Activated CD4-positive, alpha-beta memory T cell treated with anti-CD3 and anti-CD28 coated beads for 36 hours (primary cell): Measurements from ENCODE around the gene RGL3. TPM values are rescaled to one million over a fixed set of nuclear protein-coding genes. Genes with fewer than 3 reads are reported as not detected.
"Not testable (repeated sequence)": the region's sequence is repeated elsewhere in the genome, so short reads cannot be mapped to it uniquely, and the experiment has no call there.

Source experiments
- CTCF ChIA-PET: fragments of 350-600 bp; sonication (Branson Sonifier 250); formaldehyde crosslinking; loops from one replicate; lab custom pipeline; 2021; ENCODE audit warnings: antibody characterized with exemption, inconsistent platforms; lab: Charles Lee
- POLR2A ChIA-PET: fragments of 350-600 bp; sonication (Branson Sonifier 250); formaldehyde crosslinking; loops from one replicate; lab custom pipeline; 2021; ENCODE audit warnings: antibody characterized with exemption; lab: Charles Lee
- DNase-seq: peaks from one replicate; pipeline ENCODE4 v3.0.0-alpha.2; 2020
- H3K27ac Mint-ChIP-seq: one replicate; pipeline ENCODE4 v1.8.0; 2021; ENCODE audit warnings: mixed read lengths
- H3K27me3 Mint-ChIP-seq: one replicate; pipeline ENCODE4 v1.8.0; 2021; ENCODE audit warnings: mixed read lengths
- H3K36me3 Mint-ChIP-seq: one replicate; pipeline ENCODE4 v1.8.0; 2021; ENCODE audit warnings: mixed read lengths
- H3K4me1 Mint-ChIP-seq: one replicate; pipeline ENCODE4 v1.8.0; 2021; ENCODE audit warnings: low read depth, mixed read lengths
- H3K4me3 Mint-ChIP-seq: one replicate; pipeline ENCODE4 v1.8.0; 2021; ENCODE audit warnings: mild to moderate bottlenecking, mixed read lengths
- H3K9me3 Mint-ChIP-seq: one replicate; pipeline ENCODE4 v1.8.0; 2021; ENCODE audit warnings: mixed read lengths
- intact Hi-C: fragments of 100-400 bp; cut with micrococcal nuclease; formaldehyde crosslinking; loops from one replicate; pipeline ENCODE4 v1.15.1; 2023
- total RNA-seq, 2 experiments: library from RNA; stranded (reverse); gene quantifications; one replicate each; pipeline ENCODE4 v1.2.3, GENCODE V29; 2021

Gene RGL3
- total RNA-seq, 2 experiments from 2014 or later = not detected

DNA sequence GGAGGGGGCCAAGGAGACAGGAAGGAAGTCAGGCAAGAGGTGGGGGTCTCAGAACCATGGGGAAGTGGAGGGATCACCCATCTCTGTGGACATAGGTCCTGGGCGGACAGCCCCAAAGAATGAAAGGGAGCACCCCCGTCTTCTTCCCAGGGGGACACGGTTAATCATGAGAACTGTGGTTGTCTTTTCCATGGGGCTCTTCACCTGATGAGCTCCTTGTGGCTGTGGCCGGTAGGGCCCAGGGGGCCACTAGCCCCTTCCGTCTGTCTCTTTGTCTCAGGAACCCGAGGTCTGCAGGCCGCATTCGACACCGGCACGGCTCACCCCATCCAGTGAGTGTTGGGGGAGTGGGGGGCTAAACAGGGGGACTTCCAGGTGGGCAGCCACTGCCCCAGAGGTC, 55.2 kb downstream of the RGL3 start:
- Mint-ChIP-seq H3K4me1 (no peaks in the 10 kb centered on the region), H3K36me3 (peaks cover 4% of the 10 kb centered on the region), H3K27me3 (no peaks in the 10 kb centered on the region), H3K27ac (no peak overlapping the region), H3K4me3 (no peak overlapping the region), H3K9me3 (no peaks in the 10 kb centered on the region)
- CTCF ChIA-PET = no interaction called here
- intact Hi-C loops = no loop called here
- DNase-seq = no peak
- POLR2A ChIA-PET = interaction anchor here (0.6 kb wide), 1 partner anchor 24 kb away, joined by 3 read pairs; no protein-coding TSS in a partner anchor

DNA sequence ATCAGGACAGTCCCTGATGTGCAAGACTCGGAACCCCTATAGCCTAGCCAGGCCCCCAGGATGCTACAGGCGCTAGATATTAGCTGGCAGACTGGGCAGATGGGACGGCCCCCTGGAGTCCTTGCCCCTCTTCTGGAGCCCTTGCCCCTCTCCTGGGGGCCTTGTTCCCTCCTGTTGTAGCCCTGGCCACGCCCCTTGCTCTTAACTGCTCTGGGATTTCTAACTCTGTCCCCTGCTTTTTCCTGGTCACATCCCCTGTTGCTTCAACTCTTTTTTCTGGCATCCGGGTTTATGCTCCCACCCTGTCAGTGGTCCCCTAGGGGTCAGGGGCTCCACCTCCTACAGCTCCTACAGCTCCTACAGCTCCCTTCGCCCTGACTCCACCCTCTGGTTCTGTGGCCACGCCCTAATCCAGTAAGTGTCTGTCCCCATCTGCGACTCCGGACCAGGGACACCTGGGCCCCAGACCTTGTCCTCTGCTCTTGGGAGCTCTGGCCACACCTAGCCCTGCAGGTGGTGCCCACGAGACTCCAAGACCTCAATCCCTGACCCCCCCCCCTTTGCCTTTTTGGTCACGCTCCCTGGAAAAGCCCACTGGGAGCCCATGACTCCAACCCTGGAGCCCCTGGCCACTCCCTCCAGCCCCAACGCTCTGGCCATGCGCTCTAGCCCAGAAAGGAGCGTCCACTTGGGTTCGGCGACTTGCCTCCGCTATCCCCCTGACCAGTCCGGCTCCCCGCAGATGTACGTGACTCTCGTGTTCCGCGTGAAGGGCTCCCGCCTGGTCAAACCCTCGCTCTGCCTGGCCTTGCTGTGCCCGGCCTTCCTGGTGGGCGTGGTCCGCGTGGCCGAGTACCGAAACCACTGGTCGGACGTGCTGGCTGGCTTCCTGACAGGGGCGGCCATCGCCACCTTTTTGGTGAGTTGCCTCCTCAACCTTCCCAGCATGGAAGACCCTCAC, 57.1 kb downstream of the RGL3 start:
- DNase-seq = no peak
- no peaks in the 10 kb centered on the region for H3K4me1 Mint-ChIP-seq
- H3K36me3 Mint-ChIP-seq = no peaks in the 10 kb centered on the region
- POLR2A ChIA-PET = no interaction called here
- no peaks in the 10 kb centered on the region for H3K9me3 Mint-ChIP-seq
- intact Hi-C loops = no loop called here
- H3K27me3 Mint-ChIP-seq = no peaks in the 10 kb centered on the region
- no peak overlapping the region for H3K4me3 Mint-ChIP-seq
- CTCF ChIA-PET = no interaction called here
- no peak overlapping the region for H3K27ac Mint-ChIP-seq

GRCh38 chr19:11361037-11361770, 57.9 kb downstream of the RGL3 start:
- CTCF ChIA-PET = interaction anchor here (0.6 kb wide), 1 partner anchor 60 kb away, joined by 4 read pairs; no protein-coding TSS in a partner anchor
- no peak overlapping the region for H3K4me3 Mint-ChIP-seq
- no peaks in the 10 kb centered on the region for H3K36me3 Mint-ChIP-seq
- H3K27ac Mint-ChIP-seq = no peak overlapping the region
- H3K9me3 Mint-ChIP-seq = no peaks in the 10 kb centered on the region
- DNase-seq = no peak
- intact Hi-C loops = no loop called here
- no peaks in the 10 kb centered on the region for H3K27me3 Mint-ChIP-seq
- peaks cover 2% of the 10 kb centered on the region for H3K4me1 Mint-ChIP-seq
- POLR2A ChIA-PET = interaction anchor here (1.0 kb wide), 1 partner anchor 14 kb away, joined by 3 read pairs; no protein-coding TSS in a partner anchor

DNA sequence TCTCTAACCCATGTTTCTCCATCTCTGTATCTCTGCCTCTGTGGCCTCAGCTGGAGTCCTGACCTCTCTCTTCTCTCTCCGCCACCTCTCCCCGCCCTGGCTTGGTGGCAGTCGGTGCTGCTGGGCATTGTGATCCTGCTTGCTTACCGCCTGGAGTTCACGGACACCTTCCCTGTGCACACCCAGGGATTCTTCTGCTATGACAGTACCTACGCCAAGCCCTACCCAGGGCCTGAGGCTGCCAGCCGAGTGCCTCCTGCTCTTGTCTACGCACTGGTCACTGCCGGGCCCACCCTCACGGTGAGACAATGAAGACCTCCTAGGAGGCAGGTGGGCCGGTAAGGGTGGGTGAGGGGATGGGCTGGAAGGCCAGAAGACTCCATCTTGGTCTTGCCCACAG, 59.7 kb downstream of the RGL3 start:
- no peaks in the 10 kb centered on the region for H3K9me3 Mint-ChIP-seq
- peaks cover 12% of the 10 kb centered on the region for H3K4me1 Mint-ChIP-seq
- CTCF ChIA-PET = no interaction called here
- H3K27ac Mint-ChIP-seq = no peak overlapping the region
- H3K36me3 Mint-ChIP-seq = no peaks in the 10 kb centered on the region
- POLR2A ChIA-PET = no interaction called here
- intact Hi-C loops = no loop called here
- no peak overlapping the region for H3K4me3 Mint-ChIP-seq
- H3K27me3 Mint-ChIP-seq = no peaks in the 10 kb centered on the region
- DNase-seq = no peak

GRCh38 chr19:11356676-11357550, 62.2 kb downstream of the RGL3 start:
- POLR2A ChIA-PET = no interaction called here
- CTCF ChIA-PET = no interaction called here
- H3K4me3 Mint-ChIP-seq = no peak overlapping the region
- DNase-seq = no peak
- no peaks in the 10 kb centered on the region for H3K27me3 Mint-ChIP-seq
- H3K9me3 Mint-ChIP-seq = no peaks in the 10 kb centered on the region
- H3K4me1 Mint-ChIP-seq = peaks cover 12% of the 10 kb centered on the region
- intact Hi-C loops = no loop called here
- no peak overlapping the region for H3K27ac Mint-ChIP-seq
- H3K36me3 Mint-ChIP-seq = no peaks in the 10 kb centered on the region

DNA sequence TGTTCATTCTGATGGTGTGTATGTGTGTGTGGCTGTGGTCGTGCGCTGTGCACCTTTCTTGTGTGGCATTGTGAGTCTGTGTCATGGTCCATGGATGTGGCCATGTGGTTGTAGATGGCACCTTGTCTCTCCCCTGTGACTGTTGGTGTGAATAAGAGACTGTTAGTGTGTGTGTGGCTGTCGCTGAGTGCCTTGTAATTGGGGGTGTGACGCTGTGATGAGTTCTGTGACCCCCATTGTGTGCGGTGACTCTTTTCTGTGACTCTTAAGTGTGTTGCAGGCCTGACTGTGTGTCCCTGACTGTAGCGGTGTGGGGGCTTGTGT, 63.1 kb downstream of the RGL3 start:
- ChIA-PET POLR2A (no interaction called here), CTCF (no interaction called here)
- H3K36me3 Mint-ChIP-seq = no peaks in the 10 kb centered on the region
- H3K27me3 Mint-ChIP-seq = no peaks in the 10 kb centered on the region
- no peak overlapping the region for H3K27ac Mint-ChIP-seq
- peaks cover 12% of the 10 kb centered on the region for H3K4me1 Mint-ChIP-seq
- no peak for DNase-seq
- H3K9me3 Mint-ChIP-seq = no peaks in the 10 kb centered on the region
- intact Hi-C loops = no loop called here
- peak overlapping the region; percentile 58 for H3K4me3 Mint-ChIP-seq

- CTCF ChIA-PET = no interaction called here
- POLR2A ChIA-PET = no interaction called here
- intact Hi-C loops = loop anchor here (1.0 kb wide), 1 partner anchor 9 kb away; the partner anchor contains the start of genes CCDC159 and TMEM205
- DNase-seq = peak; percentile 90
- Mint-ChIP-seq H3K4me1 (peaks cover 12% of the 10 kb centered on the region), H3K27me3 (no peaks in the 10 kb centered on the region), H3K27ac (no peak within 1 kb of the TSS), H3K4me3 (peak within 1 kb of the TSS; percentile 58), H3K36me3 (no peaks in the 10 kb centered on the region), H3K9me3 (no peaks in the 10 kb centered on the region)
Measured at GRCh38 chr19:11355160-11356073, 63.7 kb downstream of the RGL3 start, which contains the start of gene PLPPR2. TSS of gene PLPPR2 (plus strand) at chr19:11355432. CDS start at chr19:11357674, 2,242 bp downstream.

DNA sequence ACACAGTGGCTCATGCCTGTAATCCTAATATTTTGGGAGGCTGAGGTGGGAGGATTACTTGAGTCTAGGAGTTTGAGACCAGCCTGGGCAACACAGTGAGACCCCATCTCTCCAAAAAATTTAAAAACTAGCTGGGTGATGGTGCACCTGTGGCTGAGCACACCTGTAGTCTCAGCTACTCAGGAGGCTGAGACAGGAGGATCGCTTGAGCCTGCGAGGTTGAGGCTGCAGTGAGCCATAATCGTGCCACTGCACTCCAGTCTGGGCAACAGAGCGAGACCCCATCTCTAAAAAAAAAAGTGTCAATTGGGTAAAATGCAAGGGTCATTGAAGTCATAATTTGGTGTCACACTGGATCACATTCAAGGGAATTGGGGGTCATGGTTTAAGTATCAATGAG, 65.0 kb downstream of the RGL3 start:
- H3K4me3 Mint-ChIP-seq, H3K27me3 Mint-ChIP-seq, intact Hi-C loops, POLR2A ChIA-PET, CTCF ChIA-PET, H3K27ac Mint-ChIP-seq, H3K36me3 Mint-ChIP-seq, DNase-seq, H3K9me3 Mint-ChIP-seq: not testable (repeated sequence)
- H3K4me1 Mint-ChIP-seq = peaks cover 12% of the 10 kb centered on the region

GRCh38 chr19:11349171-11349570, 69.9 kb downstream of the RGL3 start:
- H3K27me3 Mint-ChIP-seq = no peaks in the 10 kb centered on the region
- intact Hi-C loops = no loop called here
- H3K36me3 Mint-ChIP-seq = peaks cover 8% of the 10 kb centered on the region
- POLR2A ChIA-PET = interaction anchor here (1.0 kb wide), 1 partner anchor 32 kb away, joined by 4 read pairs; no protein-coding TSS in a partner anchor
- no peak overlapping the region for H3K27ac Mint-ChIP-seq
- no peak for DNase-seq
- H3K4me1 Mint-ChIP-seq = peaks cover 25% of the 10 kb centered on the region
- no peak overlapping the region for H3K4me3 Mint-ChIP-seq
- peaks cover 14% of the 10 kb centered on the region for H3K9me3 Mint-ChIP-seq
- CTCF ChIA-PET = no interaction called here

DNA sequence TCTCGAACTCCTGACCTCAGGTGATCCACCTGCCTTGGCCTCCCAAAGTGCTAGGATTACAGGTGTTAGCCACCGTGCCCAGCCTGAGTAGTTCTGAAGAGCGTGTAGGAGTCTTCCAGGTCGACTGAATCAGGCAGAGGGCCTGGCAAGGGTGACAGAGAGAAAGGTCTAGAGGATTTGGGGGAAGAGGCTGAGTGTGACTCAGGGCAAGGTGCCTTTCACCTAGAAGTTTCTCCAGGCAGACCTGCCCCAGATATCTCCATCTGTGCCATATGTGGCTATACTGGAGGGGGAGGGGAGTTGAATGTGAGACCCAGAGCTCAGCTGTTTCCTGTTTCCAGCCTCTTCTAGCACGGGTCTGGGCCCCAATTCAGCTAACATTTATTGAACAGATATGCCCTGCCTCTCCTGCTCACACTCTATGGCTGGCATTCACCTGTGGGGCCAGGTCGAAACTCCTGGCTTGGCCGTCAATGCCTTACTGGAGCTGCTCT, 71.5 kb downstream of the RGL3 start:
- Mint-ChIP-seq H3K4me1 (peaks cover 25% of the 10 kb centered on the region), H3K27me3 (no peaks in the 10 kb centered on the region), H3K27ac (no peak overlapping the region), H3K36me3 (peaks cover 8% of the 10 kb centered on the region), H3K9me3 (peaks cover 14% of the 10 kb centered on the region), H3K4me3 (peak overlapping the region; percentile 80)
- POLR2A ChIA-PET = no interaction called here
- intact Hi-C loops = no loop called here
- DNase-seq = no peak
- CTCF ChIA-PET = interaction anchor here (1.3 to 2.4 kb wide), 3 partner anchors 27 to 135 kb away, joined by 7 to 10 read pairs (median 7); partner anchors contain the start of gene SWSAP1
